DND-41 (cell line): ENCODE measurements around the gene GSTK1.

Experiments used
- CTCF ChIP-seq: IDR thresholded peaks from 2 replicates; pipeline ENCODE4 v1.5.1; 2012; ENCODE audit warnings: borderline replicate concordance, low read length, moderate library complexity, mild to moderate bottlenecking; ENCODE audit not compliant: poor library complexity, severe bottlenecking; ENCODE audit errors: extremely low read depth
- EZH2 ChIP-seq: IDR thresholded peaks from 3 replicates; pipeline ENCODE4 v1.6.1; 2012; ENCODE audit warnings: borderline replicate concordance, low read depth, mild to moderate bottlenecking, moderate library complexity, low read length, inconsistent platforms; ENCODE audit not compliant: severe bottlenecking

- TF ChIP-seq CTCF (no peak), EZH2 (no peak)
Observed at GRCh38 chr7:143281529-143281928, 18.3 kb downstream of the GSTK1 start.
